Keratinocyte (primary cell): ENCODE results near the gene SLC7A6. TPM values are rescaled to one million over a fixed set of nuclear protein-coding genes. Genes with fewer than 3 reads are reported as not detected.

ENCODE experiments used
- DNase-seq: peaks from one replicate; pipeline ENCODE4 v3.0.0-alpha.2; 2011; ENCODE audit warnings: low read depth, missing footprints, low spot score
- FAIRE-seq: peaks from 2 replicates; lab custom pipeline; 2011; peaks lifted over from hg19 to GRCh38; lab: Jason Lieb, UNC
- H2AFZ ChIP-seq: 2 replicates; pipeline ENCODE4 v1.6.0; 2012; ENCODE audit warnings: low read length, control low read depth, inconsistent platforms; ENCODE audit not compliant: control insufficient read depth
- H3K27ac ChIP-seq: 2 replicates; pipeline ENCODE4 v1.5.1; 2011; ENCODE audit warnings: low read length; ENCODE audit not compliant: control insufficient read depth, insufficient read depth
- H3K27me3 ChIP-seq: 3 replicates; pipeline ENCODE4 v1.6.0; 2011; ENCODE audit warnings: low read length; ENCODE audit not compliant: control insufficient read depth, insufficient read depth; ENCODE audit errors: extremely low read depth
- H3K36me3 ChIP-seq, 2 experiments: 2 replicates in 1 of 2; 3 replicates in 1 of 2; pipeline ENCODE4 v1.5.1; 2011; ENCODE audit warnings: low read length in 2 of 2, mild to moderate bottlenecking in 1 of 2; ENCODE audit not compliant: control insufficient read depth in 2 of 2, insufficient read depth in 2 of 2; ENCODE audit errors: extremely low read depth in 1 of 2
- H3K4me1 ChIP-seq: 3 replicates; pipeline ENCODE4 v1.5.1; 2011; ENCODE audit warnings: low read length; ENCODE audit not compliant: control insufficient read depth, insufficient read depth; ENCODE audit errors: extremely low read depth
- H3K4me2 ChIP-seq: 3 replicates; pipeline ENCODE4 v1.6.0; 2011; ENCODE audit warnings: low read depth, low read length; ENCODE audit not compliant: control insufficient read depth, insufficient read depth; ENCODE audit errors: extremely low read depth
- H3K4me3 ChIP-seq, 3 experiments: fragments of 200-600 bp in 1 of 3; sonication (generic) in 1 of 3; 2 replicates in 2 of 3; 3 replicates in 1 of 3; pipeline ENCODE4 v1.5.1; 2011 to 2016; ENCODE audit warnings: low read length in 3 of 3, mild to moderate bottlenecking in 3 of 3, control low read depth in 2 of 3, inconsistent platforms in 1 of 3, low read depth in 1 of 3, mixed read lengths in 1 of 3, mixed run types in 1 of 3, moderate library complexity in 1 of 3; ENCODE audit not compliant: control insufficient read depth in 2 of 3, insufficient read depth in 2 of 3; ENCODE audit errors: extremely low read depth in 1 of 3
- H3K79me2 ChIP-seq: 2 replicates; pipeline ENCODE4 v1.6.0; 2012; ENCODE audit warnings: low read length; ENCODE audit not compliant: control insufficient read depth, insufficient read depth
- H3K9ac ChIP-seq: 3 replicates; pipeline ENCODE4 v1.6.0; 2011; ENCODE audit warnings: low read length; ENCODE audit not compliant: control insufficient read depth, insufficient read depth; ENCODE audit errors: extremely low read depth
- H3K9me1 ChIP-seq: 3 replicates; pipeline ENCODE4 v1.6.0; 2011; ENCODE audit warnings: low read length; ENCODE audit not compliant: control insufficient read depth, insufficient read depth; ENCODE audit errors: extremely low read depth
- H3K9me3 ChIP-seq: 2 replicates; pipeline ENCODE4 v1.5.1; 2012; ENCODE audit warnings: low read depth, low read length; ENCODE audit not compliant: control insufficient read depth
- H4K20me1 ChIP-seq: 3 replicates; pipeline ENCODE4 v1.6.0; 2011; ENCODE audit warnings: low read length; ENCODE audit not compliant: control insufficient read depth, insufficient read depth; ENCODE audit errors: extremely low read depth
- CTCF ChIP-seq, 3 experiments: IDR thresholded peaks in 1 of 3; conservative IDR thresholded peaks in 1 of 3; optimal IDR thresholded peaks in 1 of 3; 2 replicates in 2 of 3; 3 replicates in 1 of 3; pipeline versions ENCODE3 to v1.5.1; 2011; ENCODE audit warnings: low read length in 3 of 3, mild to moderate bottlenecking in 3 of 3, moderate library complexity in 2 of 3, control low read depth in 1 of 3, inconsistent platforms in 1 of 3; ENCODE audit not compliant: insufficient read depth in 2 of 3; ENCODE audit errors: extremely low read depth in 1 of 3
- EZH2 ChIP-seq: IDR thresholded peaks from one replicate; pipeline ENCODE4 v1.6.1; 2012; ENCODE audit warnings: inconsistent platforms, mild to moderate bottlenecking, low read length, moderate library complexity
- dilution Hi-C: fragments of 300-500 bp; cut with MboI; formaldehyde crosslinking; loops from one replicate; pipeline ENCODE4 v1.7.0; 2020; ENCODE audit warnings: low sequenced_read_pairs; ENCODE audit not compliant: extremely low pct_ligation_motif_present
- polyA plus RNA-seq, 5 experiments: library from polyadenylated mRNA; depleted of rRNA in 3 of 5; stranded (reverse) in 3 of 5; stranded (forward) in 1 of 5; unstranded in 1 of 5; fragments of >200 nt; gene quantifications; 1 replicate in 1 of 5; 2 replicates in 3 of 5; 3 replicates in 1 of 5; pipeline versions ENCODE4 v1.2.1 to v1.2.3, GENCODE V29; 2011 to 2012; ENCODE audit warnings: missing spikeins in 2 of 5, low read depth in 1 of 5, low replicate concordance in 1 of 5

The SLC7A6 gene
- polyA plus RNA-seq, 1 donor (not counting 4 experiments of a cell fraction or from before 2014, with no cell fraction given) = 43.4 TPM

DNA sequence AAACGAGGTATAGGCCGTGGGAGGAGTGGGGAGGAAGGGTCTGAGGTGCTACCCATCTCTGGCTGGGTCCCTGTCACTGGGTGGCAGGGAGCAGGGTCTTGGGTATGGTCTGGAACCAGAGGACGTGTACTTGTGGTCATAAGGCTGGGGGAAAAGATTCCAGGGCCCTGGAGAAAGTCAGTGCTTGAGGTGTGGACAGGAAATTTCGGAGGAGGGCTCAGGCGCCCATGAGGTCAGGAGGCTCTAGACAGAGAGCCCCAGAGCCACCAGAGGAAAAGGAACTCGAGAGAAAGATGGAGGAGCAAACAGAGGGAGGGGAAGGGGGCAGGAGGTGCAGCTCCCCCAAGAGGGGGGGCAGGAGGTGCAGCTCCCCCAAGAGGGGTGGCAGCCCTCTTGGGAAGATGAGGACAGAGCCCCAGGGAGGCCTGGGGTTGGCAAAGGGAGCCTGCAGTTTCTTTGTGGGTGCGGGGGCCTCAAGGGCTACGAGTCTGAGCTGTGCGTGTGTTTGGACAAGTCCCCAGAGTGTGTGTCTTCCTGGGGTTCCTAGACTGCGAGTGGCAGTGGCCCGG is 683 bp upstream of the SLC7A6 start:
- H3K79me2 ChIP-seq = peaks cover 32% of the 10 kb centered on the region
- H3K36me3 ChIP-seq = peaks cover 17% of the 10 kb centered on the region in 2 experiments
- TF ChIP-seq EZH2 (no peak), CTCF (optimal IDR thresholded peaks at IDR 0.05 in 1 of 3, IDR thresholded peaks at IDR 0.05 in 1 of 3, conservative IDR thresholded peaks at IDR 0.05 in 1 of 3; ENCODE audit: extremely low read depth in 1 of 3, insufficient read depth in 2 of 3, low read length in 3 of 3) (no peak)
- H3K9me3 ChIP-seq = no peaks in the 10 kb centered on the region
- dilution Hi-C loops = no loop called here
- peak overlapping the region; percentile 86 for H2AFZ ChIP-seq
- peak overlapping the region; percentile 90 for H3K9ac ChIP-seq
- H4K20me1 ChIP-seq = peaks cover 2% of the 10 kb centered on the region
- FAIRE-seq = no peak
- H3K4me1 ChIP-seq = peaks cover 22% of the 10 kb centered on the region
- peak overlapping the region; percentile 87 for H3K27ac ChIP-seq
- no peaks in the 10 kb centered on the region for H3K9me1 ChIP-seq
- H3K27me3 ChIP-seq = no peaks in the 10 kb centered on the region
- DNase-seq = no peak
- peak overlapping the region; percentile 78 for H3K4me2 ChIP-seq
- H3K4me3 ChIP-seq = peak overlapping the region; percentile 68 to 94 (median 82)

DNA sequence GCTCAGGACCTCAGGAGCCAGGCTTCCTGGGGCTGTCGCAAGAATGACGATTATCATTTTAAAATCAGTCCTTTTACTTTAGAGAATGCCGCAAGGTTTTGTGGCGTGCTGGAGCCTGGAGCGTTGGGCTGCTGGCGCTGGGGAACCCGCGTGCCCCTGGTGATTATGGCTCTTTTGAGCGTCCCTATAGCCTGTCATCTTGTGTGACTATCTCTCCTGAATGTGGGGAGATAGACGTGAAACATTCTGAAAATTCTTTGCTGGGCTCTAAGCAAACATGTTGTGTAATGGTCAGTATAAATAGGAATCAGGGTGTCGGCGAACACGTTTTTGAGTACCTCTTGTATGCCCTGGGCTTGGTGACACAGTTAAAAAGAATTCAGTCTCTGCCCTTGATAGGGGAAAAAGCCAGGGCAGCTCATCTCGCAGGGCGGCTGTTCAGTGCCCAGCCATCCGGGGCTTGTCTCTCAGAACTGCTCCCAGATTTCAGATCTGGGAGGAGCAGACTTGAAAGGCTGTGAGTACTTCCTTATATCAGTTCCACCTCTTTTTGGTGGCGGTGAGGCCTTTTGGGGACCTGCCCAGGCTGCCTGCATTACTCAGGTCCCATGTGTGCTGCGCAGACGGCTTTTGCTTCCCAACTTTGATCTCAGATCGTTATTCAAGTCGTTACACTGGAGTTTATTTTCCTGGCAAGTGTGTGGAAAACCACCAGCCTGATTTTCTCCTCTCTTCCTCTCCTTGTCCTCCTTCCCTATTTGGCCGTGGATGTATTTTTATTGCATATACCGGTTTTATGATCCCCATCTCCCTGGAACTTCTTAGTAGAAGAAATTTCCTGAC is 973 bp downstream of the SLC7A6 start:
- H4K20me1 ChIP-seq = peaks cover 2% of the 10 kb centered on the region
- TF ChIP-seq EZH2 (no peak), CTCF (optimal IDR thresholded peaks at IDR 0.05 in 1 of 3, IDR thresholded peaks at IDR 0.05 in 1 of 3, conservative IDR thresholded peaks at IDR 0.05 in 1 of 3; ENCODE audit: extremely low read depth in 1 of 3, insufficient read depth in 2 of 3, low read length in 3 of 3) (no peak)
- H3K36me3 ChIP-seq = peaks cover 5 to 12% of the 10 kb centered on the region in 2 experiments
- H3K9ac ChIP-seq = peak overlapping the region; percentile 90
- peaks cover 47% of the 10 kb centered on the region for H3K79me2 ChIP-seq
- peak overlapping the region; percentile 98 for H3K4me2 ChIP-seq
- H3K9me3 ChIP-seq = no peaks in the 10 kb centered on the region
- no peaks in the 10 kb centered on the region for H3K9me1 ChIP-seq
- DNase-seq (no peak), FAIRE-seq (peak; percentile 9)
- H3K4me3 ChIP-seq = peak overlapping the region; percentile 82 to 94 (median 88)
- H3K4me1 ChIP-seq = peaks cover 22% of the 10 kb centered on the region
- peak overlapping the region; percentile 87 for H3K27ac ChIP-seq
- no peaks in the 10 kb centered on the region for H3K27me3 ChIP-seq
- dilution Hi-C loops = no loop called here
- H2AFZ ChIP-seq = peak overlapping the region; percentile 86
